KMS-11 (cell line): Measurements from ENCODE around the gene ITFG2.

Experiments
- H2AFZ ChIP-seq: fragments of 200-600 bp; sonication (generic); 2 replicates; pipeline ENCODE4 v1.6.1; 2016; ENCODE audit warnings: antibody characterized with exemption, mixed run types, low read depth
- H3K27ac ChIP-seq: fragments of 200-600 bp; sonication (generic); 2 replicates; pipeline ENCODE4 v1.6.1; 2016; ENCODE audit warnings: mild to moderate bottlenecking, mixed run types
- H3K27me3 ChIP-seq: fragments of 200-600 bp; sonication (generic); 2 replicates; pipeline ENCODE4 v1.6.1; 2017; ENCODE audit warnings: mild to moderate bottlenecking, low read depth, mixed run types, moderate library complexity; ENCODE audit not compliant: insufficient read depth
- H3K36me3 ChIP-seq: fragments of 200-600 bp; sonication (generic); 2 replicates; pipeline ENCODE4 v1.6.1; 2017; ENCODE audit warnings: mild to moderate bottlenecking, mixed run types; ENCODE audit not compliant: insufficient read depth
- H3K4me1 ChIP-seq: fragments of 200-600 bp; sonication (generic); 2 replicates; pipeline ENCODE4 v1.6.1; 2016; ENCODE audit warnings: mild to moderate bottlenecking, low read depth, mixed run types; ENCODE audit not compliant: poor library complexity, severe bottlenecking
- H3K4me2 ChIP-seq: fragments of 200-600 bp; sonication (generic); 2 replicates; pipeline ENCODE4 v1.7.0; 2016; ENCODE audit warnings: mild to moderate bottlenecking, mixed run types
- H3K4me3 ChIP-seq: fragments of 200-600 bp; sonication (generic); IDR thresholded peaks from 2 replicates; pipeline ENCODE4 v1.6.1; 2017; ENCODE audit warnings: low read depth, low read length, mixed read lengths; ENCODE audit not compliant: insufficient read depth
- H3K79me2 ChIP-seq: fragments of 200-600 bp; sonication (generic); 2 replicates; pipeline ENCODE4 v1.6.1; 2016; ENCODE audit warnings: low read depth, mixed run types; ENCODE audit not compliant: insufficient read depth
- H3K9ac ChIP-seq: fragments of 200-600 bp; sonication (generic); 2 replicates; pipeline ENCODE4 v1.6.1; 2016; ENCODE audit warnings: mild to moderate bottlenecking, mixed run types
- H4K20me1 ChIP-seq: fragments of 200-600 bp; sonication (generic); 2 replicates; pipeline ENCODE4 v1.6.1; 2016; ENCODE audit warnings: mild to moderate bottlenecking, mixed run types; ENCODE audit not compliant: insufficient read depth
- CTCF ChIP-seq: fragments of 200-600 bp; sonication (generic); conservative IDR thresholded peaks from 2 replicates; pipeline ENCODE4 v1.6.1; 2017; ENCODE audit warnings: low read depth, mild to moderate bottlenecking, antibody characterized with exemption, low read length, moderate library complexity, mixed read lengths

ITFG2 gene

DNA sequence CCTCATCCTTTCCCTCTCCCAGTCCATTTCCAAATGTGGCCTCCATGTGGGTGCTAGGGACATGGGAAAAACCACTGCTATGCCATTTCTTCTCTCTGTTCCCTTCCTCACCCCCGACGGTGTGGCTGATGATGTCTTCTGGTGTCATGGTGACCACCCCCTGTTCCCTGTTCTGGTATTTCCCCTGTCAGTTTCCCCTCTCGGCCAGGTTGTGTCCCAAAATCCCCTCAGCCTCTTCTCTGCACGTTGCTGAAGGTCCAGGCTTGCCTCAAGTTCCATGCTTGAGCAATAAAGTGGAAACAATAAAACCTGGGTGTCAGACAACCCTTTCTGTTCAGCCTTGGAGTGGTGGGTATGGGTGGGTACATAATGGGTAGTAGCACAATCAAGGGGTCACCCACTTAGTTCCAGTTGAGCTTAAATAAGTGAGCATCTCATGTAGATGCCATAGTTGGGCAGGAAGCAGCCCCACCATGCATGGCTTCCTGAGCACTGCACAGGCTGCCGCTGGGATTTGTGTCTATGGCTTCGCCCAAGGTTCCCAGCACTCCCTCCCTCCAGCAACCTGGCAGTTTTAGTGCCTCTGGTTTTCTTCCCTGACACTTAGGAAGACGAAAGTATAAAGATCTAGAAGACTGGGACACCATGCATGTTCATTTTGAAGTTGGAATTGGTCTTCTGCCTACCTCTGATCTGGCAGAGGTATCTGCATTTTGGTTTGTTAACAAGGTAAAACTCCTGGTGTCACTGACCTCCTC is 8.7 kb upstream of the ITFG2 start:
- Histone ChIP-seq H3K79me2 (no peaks in the 10 kb centered on the region), H3K36me3 (peaks cover 10% of the 10 kb centered on the region; the same call in 1 of the 2 replicates)

DNA sequence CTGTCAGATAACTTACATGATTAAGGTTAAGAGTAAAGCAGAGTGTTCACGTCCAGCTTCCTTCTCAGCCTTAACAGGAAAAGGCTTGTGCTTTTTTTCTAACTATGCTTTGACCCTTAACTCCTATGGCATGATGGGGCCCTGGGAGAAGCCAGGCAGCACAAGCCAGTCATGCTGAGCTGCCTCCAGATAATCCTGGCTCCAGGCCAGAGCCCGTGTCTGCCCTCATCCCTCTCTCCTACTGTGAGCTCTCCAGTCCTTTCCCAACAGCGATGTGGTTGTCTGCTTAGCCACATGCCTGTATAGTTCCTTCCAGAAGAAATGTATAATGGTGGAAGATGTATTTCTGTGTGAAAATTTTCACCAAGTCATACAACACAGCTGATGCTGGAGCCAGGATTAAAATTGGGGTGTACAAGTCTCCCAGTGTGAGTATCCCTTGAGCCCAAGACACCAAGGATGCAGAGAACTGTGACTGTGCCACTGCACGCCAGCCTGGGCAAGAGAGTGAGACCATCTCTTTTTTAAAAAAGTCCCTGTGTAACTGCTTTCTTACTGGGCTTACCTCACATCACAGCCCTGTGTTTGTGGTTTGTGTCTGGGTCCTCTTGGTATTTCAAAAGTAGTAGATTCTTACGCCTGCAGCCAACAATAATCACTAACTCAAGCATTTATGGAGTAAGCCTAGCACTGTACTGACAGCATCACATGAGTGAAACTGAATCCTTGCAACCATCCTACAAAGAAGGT is 7.9 kb upstream of the ITFG2 start:
- no peak for TF ChIP-seq CTCF
- Histone ChIP-seq H3K9ac (no peak overlapping the region), H3K36me3 (peaks cover 10% of the 10 kb centered on the region; the same call in 1 of the 2 replicates), H3K4me1 (peaks cover 5% of the 10 kb centered on the region), H3K4me3 (no peak overlapping the region), H4K20me1 (no peaks in the 10 kb centered on the region), H3K4me2 (no peak overlapping the region), H2AFZ (no peak overlapping the region), H3K27me3 (no peaks in the 10 kb centered on the region), H3K27ac (no peak overlapping the region), H3K79me2 (no peaks in the 10 kb centered on the region)

More for the DNA sequence above, 8.7 kb upstream of the ITFG2 start:
- Histone ChIP-seq H2AFZ (no peak overlapping the region), H3K4me1 (peaks cover 5% of the 10 kb centered on the region), H3K9ac (no peak overlapping the region), H3K4me2 (no peak overlapping the region), H4K20me1 (no peaks in the 10 kb centered on the region), H3K4me3 (no peak overlapping the region), H3K27me3 (no peaks in the 10 kb centered on the region), H3K27ac (no peak overlapping the region)
- no peak for TF ChIP-seq CTCF

DNA sequence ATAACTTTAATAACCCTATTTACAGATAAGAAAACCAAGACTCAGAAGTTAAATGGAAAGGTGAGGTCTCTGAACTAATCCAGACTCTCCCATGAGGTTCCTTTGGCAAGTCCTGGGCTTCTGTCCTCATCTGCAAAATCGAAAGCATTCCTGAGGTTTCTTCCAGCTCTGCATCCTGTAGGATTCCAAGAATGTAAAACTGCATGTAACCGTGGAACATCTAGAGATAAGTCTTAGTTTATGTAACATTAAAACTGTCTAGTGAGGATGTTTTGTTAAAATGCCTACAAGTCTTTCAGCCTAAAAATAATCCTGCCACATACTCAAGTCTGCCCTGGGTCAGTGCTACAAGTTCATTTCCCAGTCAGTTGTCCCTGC is 7.3 kb upstream of the ITFG2 start:
- H3K4me3 ChIP-seq = no peak overlapping the region
- peaks cover 5% of the 10 kb centered on the region for H3K4me1 ChIP-seq
- H3K9ac ChIP-seq = no peak overlapping the region
- no peaks in the 10 kb centered on the region for H4K20me1 ChIP-seq
- no peaks in the 10 kb centered on the region for H3K79me2 ChIP-seq
- H2AFZ ChIP-seq = no peak overlapping the region
- no peaks in the 10 kb centered on the region for H3K27me3 ChIP-seq
- no peak overlapping the region for H3K4me2 ChIP-seq
- no peak overlapping the region for H3K27ac ChIP-seq
- no peak for TF ChIP-seq CTCF
- peaks cover 5% of the 10 kb centered on the region; the same call in 1 of the 2 replicates for H3K36me3 ChIP-seq

- Histone ChIP-seq H3K36me3 (no peaks in the 10 kb centered on the region), H3K27ac (no peak overlapping the region), H3K4me1 (peaks cover 7% of the 10 kb centered on the region), H4K20me1 (no peaks in the 10 kb centered on the region), H3K79me2 (no peaks in the 10 kb centered on the region), H3K9ac (no peak overlapping the region), H3K4me3 (no peak overlapping the region), H2AFZ (no peak overlapping the region), H3K27me3 (no peaks in the 10 kb centered on the region), H3K4me2 (no peak overlapping the region)
- TF ChIP-seq CTCF = no peak
Measured at GRCh38 chr12:2806700-2807099, 5.8 kb upstream of the ITFG2 start.
